ENCODE data around the gene YIF1B.
A peak's percentile ranks its signal among the peaks of the same experiment; 100 is the strongest.

DNA sequence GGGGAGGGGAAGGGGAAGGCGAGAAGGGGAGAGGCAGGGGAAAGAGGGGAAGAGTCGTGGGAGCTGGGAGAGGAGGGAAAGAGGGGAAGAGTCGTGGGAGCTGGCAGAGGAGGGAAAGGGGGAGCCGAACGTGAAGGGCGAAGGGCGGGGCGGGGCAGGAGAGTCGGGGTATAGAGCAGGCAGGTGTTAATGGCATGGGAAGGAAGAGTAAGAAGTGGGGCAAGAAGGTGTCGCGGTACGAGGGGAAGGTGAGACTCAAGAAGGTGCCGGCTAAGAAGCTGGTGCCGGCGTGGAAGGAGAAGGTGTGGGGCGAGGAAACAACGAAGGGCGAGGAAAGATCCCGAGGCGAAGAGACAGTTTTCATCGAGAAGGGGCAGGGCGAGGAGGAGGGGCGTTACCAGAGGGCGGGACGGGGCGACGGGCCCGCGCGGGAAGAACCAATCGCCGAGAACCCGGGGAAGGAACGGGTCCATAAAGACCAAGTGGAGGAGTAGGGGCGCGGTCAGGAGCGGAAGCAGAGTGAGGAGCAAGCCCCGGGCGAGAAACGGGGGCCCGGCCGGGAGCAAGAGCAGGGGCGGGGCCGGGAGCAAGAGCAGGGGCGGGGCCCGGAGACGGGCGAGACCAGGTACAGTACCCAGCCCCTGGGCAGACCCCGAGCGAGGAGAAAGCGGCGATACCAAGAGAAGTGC is 20.3 kb upstream of the YIF1B start:
- no peak for TF ChIP-seq EZH2 (IDR thresholded peaks at IDR 0.05)
- TF ChIP-seq POLR2AphosphoS5 (IDR thresholded peaks at IDR 0.05; ENCODE audit: borderline replicate concordance, low read depth, low read length), result peak; percentile 2; the same call in 1 of the 2 replicates

Measured in SK-N-MC (cell line).